GM18951 (cell line): ENCODE results near the gene SNX22.

ENCODE experiments used
- POLR2A ChIP-seq: IDR thresholded peaks from 4 replicates; pipeline ENCODE4 v1.6.1; 2011; ENCODE audit warnings: mild to moderate bottlenecking; ENCODE audit not compliant: insufficient read length, insufficient read depth; ENCODE audit errors: extremely low read depth
- in situ Hi-C: fragments of 300-500 bp; cut with MboI; formaldehyde crosslinking; loops from one replicate; pipeline ENCODE4 v1.12.0; 2022; ENCODE audit warnings: low sequenced_read_pairs, mixed read lengths, inconsistent platforms; ENCODE audit not compliant: unreplicated experiment

Gene SNX22

GRCh38 chr15:64122444-64122843 lies 29.1 kb upstream of the SNX22 start:
- in situ Hi-C loops = no loop called here

GRCh38 chr15:64122936-64123351 lies 28.6 kb upstream of the SNX22 start:
- in situ Hi-C loops = no loop called here
- no peak for TF ChIP-seq POLR2A

More at GRCh38 chr15:64122444-64122843, 29.1 kb upstream of the SNX22 start:
- no peak for TF ChIP-seq POLR2A

GRCh38 chr15:64125978-64126377 lies 25.6 kb upstream of the SNX22 start:
- no peak for TF ChIP-seq POLR2A
- in situ Hi-C loops = no loop called here

- TF ChIP-seq POLR2A = no peak
- in situ Hi-C loops = no loop called here
These were observed 23.8 kb upstream of the SNX22 start for GRCh38 chr15:64127521-64128270.

DNA sequence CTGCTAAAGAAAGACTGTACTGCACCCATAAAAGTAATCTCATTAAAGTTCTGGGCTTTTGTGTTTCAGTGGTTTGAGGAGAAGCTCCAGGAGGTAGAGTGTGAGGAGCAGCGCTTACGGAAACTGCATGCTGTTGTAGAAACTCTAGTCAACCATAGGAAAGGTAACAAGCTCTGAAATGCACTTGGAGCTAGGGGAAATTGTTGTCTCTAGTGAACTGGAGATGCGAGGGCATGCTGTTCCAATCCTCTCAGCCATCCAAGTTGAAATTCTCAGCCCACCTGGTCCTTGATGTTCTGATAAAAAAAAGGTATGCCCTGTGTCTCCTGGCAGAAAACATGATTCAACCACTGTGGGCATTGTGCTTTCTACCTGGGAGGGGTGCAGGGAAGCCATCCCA lies 21.4 kb upstream of the SNX22 start:
- in situ Hi-C loops = no loop called here

DNA sequence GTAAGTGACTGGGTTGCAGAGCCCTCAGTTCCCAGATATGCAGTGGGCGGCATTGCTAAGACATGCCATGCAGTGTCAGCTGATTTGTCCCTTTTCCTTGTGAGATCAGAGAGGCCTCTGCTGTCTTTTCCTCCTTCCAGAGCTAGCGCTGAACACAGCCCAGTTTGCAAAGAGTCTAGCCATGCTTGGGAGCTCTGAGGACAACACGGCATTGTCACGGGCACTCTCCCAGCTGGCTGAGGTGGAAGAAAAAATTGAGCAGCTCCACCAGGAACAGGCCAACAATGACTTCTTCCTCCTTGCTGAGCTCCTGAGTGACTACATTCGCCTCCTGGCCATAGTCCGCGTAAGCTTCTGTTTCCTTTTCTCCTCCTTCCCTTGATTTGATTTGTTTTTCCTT lies 20.0 kb upstream of the SNX22 start:
- in situ Hi-C loops = no loop called here
- no peak for TF ChIP-seq POLR2A

More for the DNA sequence above, 21.4 kb upstream of the SNX22 start:
- no peak for TF ChIP-seq POLR2A

- in situ Hi-C loops = no loop called here
- no peak for TF ChIP-seq POLR2A
These were observed 19.3 kb upstream of the SNX22 start for GRCh38 chr15:64132217-64132616.

GRCh38 chr15:64133623-64134344 lies 17.7 kb upstream of the SNX22 start:
- no peak for TF ChIP-seq POLR2A

GRCh38 chr15:64134345-64134829 lies 17.1 kb upstream of the SNX22 start:
- no peak for TF ChIP-seq POLR2A
- in situ Hi-C loops = no loop called here

More at GRCh38 chr15:64133623-64134344, 17.7 kb upstream of the SNX22 start:
- in situ Hi-C loops = no loop called here

- no peak for TF ChIP-seq POLR2A
- in situ Hi-C loops = no loop called here
These were observed 15.2 kb upstream of the SNX22 start for GRCh38 chr15:64136347-64136746.

DNA sequence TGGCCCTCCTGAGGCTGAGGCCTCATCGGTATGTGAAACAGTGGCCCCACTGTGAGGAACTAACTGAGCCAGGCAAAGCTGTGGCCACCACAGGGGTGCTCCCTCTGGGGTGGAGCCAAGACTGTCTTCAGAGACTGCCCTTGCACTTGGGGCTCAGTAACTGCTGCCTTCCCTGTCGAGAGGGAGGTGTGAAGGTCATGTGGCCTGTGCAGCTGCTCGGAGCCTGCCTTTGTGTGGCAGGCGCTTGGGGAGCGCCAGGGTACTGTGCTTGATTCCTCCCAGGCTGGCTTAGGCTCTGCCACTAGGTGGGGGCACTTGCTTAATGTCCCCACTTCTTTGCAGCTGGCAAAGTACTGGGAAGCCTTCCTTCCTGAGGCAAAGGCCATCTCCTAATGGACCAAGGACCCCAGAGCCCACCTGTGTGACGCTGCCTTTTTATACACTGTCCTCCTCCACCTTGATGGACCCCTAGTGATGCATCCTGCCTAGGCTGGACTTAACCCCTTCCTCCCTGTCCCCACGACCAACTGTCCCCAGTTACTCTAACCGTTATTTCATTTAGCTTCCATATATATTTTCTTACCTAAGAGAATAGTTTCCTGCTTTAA lies 14.2 kb upstream of the SNX22 start:
- no peak for TF ChIP-seq POLR2A
- in situ Hi-C loops = no loop called here

DNA sequence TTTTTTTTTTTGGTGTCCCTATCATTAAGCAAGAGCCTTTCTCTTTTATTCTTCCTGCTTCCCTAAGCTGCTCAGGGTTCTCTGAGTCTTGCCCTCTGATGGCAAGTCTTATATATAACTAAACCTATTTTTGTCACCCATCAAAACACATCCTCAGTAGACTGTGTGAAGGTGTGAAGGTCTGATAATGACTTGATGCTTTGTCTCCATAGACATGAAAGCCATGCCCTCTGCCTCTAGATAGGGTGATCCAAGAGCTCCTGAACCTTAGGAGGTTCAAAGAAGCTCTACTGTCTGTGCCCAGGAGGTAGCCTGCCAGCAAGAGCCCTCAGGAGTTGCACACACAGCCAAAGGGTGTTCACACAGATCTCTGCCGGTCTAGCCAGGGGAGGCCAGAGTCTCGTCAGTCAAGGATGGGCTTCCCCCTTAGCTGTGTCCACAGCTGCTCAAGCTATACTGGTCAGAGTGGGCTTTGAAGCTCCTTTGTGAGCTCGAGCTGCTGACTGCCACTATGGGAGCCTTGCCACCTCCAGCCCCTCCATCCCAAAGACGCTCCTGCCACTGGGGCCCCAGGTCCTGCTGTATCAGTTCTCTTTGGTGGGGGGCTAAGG lies 13.1 kb upstream of the SNX22 start:
- in situ Hi-C loops = no loop called here
- TF ChIP-seq POLR2A = no peak

- no peak for TF ChIP-seq POLR2A
- in situ Hi-C loops = no loop called here
These were observed 9.6 kb upstream of the SNX22 start for GRCh38 chr15:64141798-64142512.

GRCh38 chr15:64143276-64143675 lies 8.3 kb upstream of the SNX22 start:
- TF ChIP-seq POLR2A = no peak
- in situ Hi-C loops = no loop called here
